ENCODE data around the gene SRGN.

DNA sequence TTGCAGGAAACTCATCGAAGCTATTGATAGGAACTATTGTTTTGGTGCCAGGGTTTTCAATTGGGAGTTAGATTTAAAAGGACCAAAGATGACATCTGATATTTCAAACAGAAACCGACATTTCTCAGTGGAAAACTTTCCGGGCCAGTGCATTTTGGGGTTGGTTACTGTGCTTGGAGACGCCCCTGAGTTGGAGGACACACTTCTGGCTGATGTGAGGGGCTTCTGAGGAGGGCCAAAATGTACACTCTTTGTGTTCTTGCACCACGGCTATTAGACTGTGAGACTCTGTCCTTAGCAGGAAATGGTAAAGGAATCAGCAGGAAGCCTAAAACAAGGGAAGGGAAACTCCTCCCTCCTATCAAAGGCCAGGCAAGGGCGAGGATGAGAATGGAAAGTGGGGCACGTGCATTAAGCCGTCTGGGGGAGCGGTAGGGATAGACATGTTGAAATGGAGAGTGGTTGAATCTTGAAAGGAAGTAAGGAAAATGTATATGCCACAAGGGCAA, 1.8 kb upstream of the SRGN start:
- TF ChIP-seq, protein P1, sequence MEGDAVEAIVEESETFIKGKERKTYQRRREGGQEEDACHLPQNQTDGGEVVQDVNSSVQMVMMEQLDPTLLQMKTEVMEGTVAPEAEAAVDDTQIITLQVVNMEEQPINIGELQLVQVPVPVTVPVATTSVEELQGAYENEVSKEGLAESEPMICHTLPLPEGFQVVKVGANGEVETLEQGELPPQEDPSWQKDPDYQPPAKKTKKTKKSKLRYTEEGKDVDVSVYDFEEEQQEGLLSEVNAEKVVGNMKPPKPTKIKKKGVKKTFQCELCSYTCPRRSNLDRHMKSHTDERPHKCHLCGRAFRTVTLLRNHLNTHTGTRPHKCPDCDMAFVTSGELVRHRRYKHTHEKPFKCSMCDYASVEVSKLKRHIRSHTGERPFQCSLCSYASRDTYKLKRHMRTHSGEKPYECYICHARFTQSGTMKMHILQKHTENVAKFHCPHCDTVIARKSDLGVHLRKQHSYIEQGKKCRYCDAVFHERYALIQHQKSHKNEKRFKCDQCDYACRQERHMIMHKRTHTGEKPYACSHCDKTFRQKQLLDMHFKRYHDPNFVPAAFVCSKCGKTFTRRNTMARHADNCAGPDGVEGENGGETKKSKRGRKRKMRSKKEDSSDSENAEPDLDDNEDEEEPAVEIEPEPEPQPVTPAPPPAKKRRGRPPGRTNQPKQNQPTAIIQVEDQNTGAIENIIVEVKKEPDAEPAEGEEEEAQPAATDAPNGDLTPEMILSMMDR (IDR thresholded peaks at IDR 0.05; ENCODE audit: low read length), result no peak
- no peak for TF ChIP-seq EZH2 (IDR thresholded peaks at IDR 0.05; ENCODE audit: borderline replicate concordance, low read length)
